NB4 (cell line): ENCODE results near the gene GNAI1.

ENCODE experiments used
- DNase-seq: peaks from one replicate; pipeline ENCODE4 v3.0.0; 2010; ENCODE audit warnings: low read depth
- H3K4me3 ChIP-seq: one replicate; pipeline ENCODE4 v1.5.1; 2011; ENCODE audit warnings: mild to moderate bottlenecking, low read depth, low read length, moderate library complexity
- MYC ChIP-seq: IDR thresholded peaks from 2 replicates; pipeline ENCODE4 v1.6.1; 2011; ENCODE audit warnings: low read depth, low read length
- POLR2A ChIP-seq: IDR thresholded peaks from 2 replicates; pipeline ENCODE4 v1.6.1; 2011; ENCODE audit warnings: mild to moderate bottlenecking; ENCODE audit not compliant: insufficient read length; ENCODE audit errors: extremely low read depth
- TF ChIP-seq, protein P1 (sequence below): IDR thresholded peaks from one replicate; pipeline ENCODE4 v1.5.1; 2012; ENCODE audit warnings: low read depth, low read length
- TF ChIP-seq, protein P2 (sequence below): IDR thresholded peaks from 2 replicates; pipeline ENCODE4 v1.6.1; 2011; ENCODE audit warnings: low read depth, low read length

GNAI1 gene

GRCh38 chr7:80224415-80224814, 89.8 kb downstream of the GNAI1 start:
- no peak for DNase-seq
- no peak overlapping the region for H3K4me3 ChIP-seq
- TF ChIP-seq MYC (no peak), POLR2A (no peak)
- TF ChIP-seq, protein P1, sequence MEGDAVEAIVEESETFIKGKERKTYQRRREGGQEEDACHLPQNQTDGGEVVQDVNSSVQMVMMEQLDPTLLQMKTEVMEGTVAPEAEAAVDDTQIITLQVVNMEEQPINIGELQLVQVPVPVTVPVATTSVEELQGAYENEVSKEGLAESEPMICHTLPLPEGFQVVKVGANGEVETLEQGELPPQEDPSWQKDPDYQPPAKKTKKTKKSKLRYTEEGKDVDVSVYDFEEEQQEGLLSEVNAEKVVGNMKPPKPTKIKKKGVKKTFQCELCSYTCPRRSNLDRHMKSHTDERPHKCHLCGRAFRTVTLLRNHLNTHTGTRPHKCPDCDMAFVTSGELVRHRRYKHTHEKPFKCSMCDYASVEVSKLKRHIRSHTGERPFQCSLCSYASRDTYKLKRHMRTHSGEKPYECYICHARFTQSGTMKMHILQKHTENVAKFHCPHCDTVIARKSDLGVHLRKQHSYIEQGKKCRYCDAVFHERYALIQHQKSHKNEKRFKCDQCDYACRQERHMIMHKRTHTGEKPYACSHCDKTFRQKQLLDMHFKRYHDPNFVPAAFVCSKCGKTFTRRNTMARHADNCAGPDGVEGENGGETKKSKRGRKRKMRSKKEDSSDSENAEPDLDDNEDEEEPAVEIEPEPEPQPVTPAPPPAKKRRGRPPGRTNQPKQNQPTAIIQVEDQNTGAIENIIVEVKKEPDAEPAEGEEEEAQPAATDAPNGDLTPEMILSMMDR = no peak
- TF ChIP-seq, protein P2, sequence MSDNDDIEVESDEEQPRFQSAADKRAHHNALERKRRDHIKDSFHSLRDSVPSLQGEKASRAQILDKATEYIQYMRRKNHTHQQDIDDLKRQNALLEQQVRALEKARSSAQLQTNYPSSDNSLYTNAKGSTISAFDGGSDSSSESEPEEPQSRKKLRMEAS = no peak

DNA sequence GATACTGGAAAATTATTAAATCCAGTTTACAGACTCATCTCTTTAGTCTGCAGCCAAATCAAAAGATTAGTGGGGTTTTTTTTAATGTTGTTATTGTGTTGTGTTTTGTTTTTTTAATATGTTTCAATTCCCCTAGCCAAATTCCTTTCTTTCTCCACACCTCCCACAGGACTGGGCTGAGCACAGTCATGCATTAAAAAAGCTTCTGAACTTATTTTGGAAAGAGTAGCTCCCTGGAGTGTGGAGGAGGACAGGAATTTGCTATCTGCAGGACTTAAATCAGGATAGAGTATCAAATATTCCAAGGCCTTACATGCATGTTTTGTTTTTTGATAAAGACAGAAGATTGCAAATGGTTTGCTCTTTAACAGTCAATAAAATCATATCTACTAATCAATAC, 90.7 kb downstream of the GNAI1 start:
- no peak overlapping the region for H3K4me3 ChIP-seq
- TF ChIP-seq, protein P1 = no peak
- no peak for TF ChIP-seq POLR2A
- TF ChIP-seq, protein P2 = no peak
- no peak for TF ChIP-seq MYC
- no peak for DNase-seq

- DNase-seq = no peak
Observed at GRCh38 chr7:80226629-80227028, 92.0 kb downstream of the GNAI1 start.

GRCh38 chr7:80230327-80230726, 95.7 kb downstream of the GNAI1 start:
- TF ChIP-seq POLR2A (no peak), MYC (no peak)
- TF ChIP-seq, protein P1 = no peak
- TF ChIP-seq, protein P2 = no peak
- DNase-seq = no peak
- H3K4me3 ChIP-seq = no peak overlapping the region

More at GRCh38 chr7:80226629-80227028, 92.0 kb downstream of the GNAI1 start:
- TF ChIP-seq, protein P2 = no peak
- TF ChIP-seq, protein P1 = no peak
- TF ChIP-seq POLR2A (no peak), MYC (no peak)
- no peak overlapping the region for H3K4me3 ChIP-seq

DNA sequence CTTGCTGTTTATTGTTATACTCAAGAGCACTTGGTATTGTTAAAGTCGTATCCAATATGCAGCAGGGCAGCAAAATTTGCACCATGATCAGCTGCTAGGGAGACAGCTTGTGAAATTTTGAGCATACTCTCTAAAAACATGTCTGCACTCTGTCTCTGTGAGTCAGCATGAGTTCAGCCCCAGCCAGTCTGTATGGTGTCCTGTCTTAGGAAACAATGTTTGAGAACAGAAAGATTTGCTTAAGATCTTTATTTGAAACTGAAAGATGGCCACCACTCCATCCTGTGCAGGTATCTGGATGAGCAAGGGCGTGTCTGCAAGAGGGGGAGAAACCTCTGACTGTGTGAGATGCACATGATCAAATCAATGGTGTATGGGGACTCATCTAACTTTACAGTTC, 97.1 kb downstream of the GNAI1 start:
- DNase-seq = no peak
- TF ChIP-seq POLR2A = no peak
- TF ChIP-seq, protein P1 = no peak
- TF ChIP-seq MYC = no peak
- TF ChIP-seq, protein P2 = no peak

More for the DNA sequence above, 97.1 kb downstream of the GNAI1 start:
- H3K4me3 ChIP-seq = no peak overlapping the region
